IPS DF 6.9 (cell line): Measurements from ENCODE around the gene OR5H15.
"Not testable (repeated sequence)": the region's sequence is repeated elsewhere in the genome, so short reads cannot be mapped to it uniquely, and the experiment has no call there.

Source experiments
- DNase-seq: peaks from one replicate; pipeline ENCODE4 v3.0.0-alpha.2; 2013; ENCODE audit warnings: low read depth, low spot score
- H3K27ac ChIP-seq: one replicate; pipeline ENCODE4 v1.5.1; 2013; ENCODE audit warnings: low read length, control low read depth
- H3K27me3 ChIP-seq: 2 replicates; pipeline ENCODE4 v1.6.1; 2013; ENCODE audit warnings: mild to moderate bottlenecking, low read length; ENCODE audit not compliant: control insufficient read depth, insufficient read depth
- H3K36me3 ChIP-seq: 2 replicates; pipeline ENCODE4 v1.6.1; 2013; ENCODE audit warnings: low read length; ENCODE audit not compliant: control insufficient read depth, insufficient read depth
- H3K4me1 ChIP-seq: 2 replicates; pipeline ENCODE4 v1.6.1; 2013; ENCODE audit warnings: low read length; ENCODE audit not compliant: control insufficient read depth, insufficient read depth
- H3K4me3 ChIP-seq: 2 replicates; pipeline ENCODE4 v1.5.1; 2013; ENCODE audit warnings: mild to moderate bottlenecking, low read length
- H3K9me3 ChIP-seq: 2 replicates; pipeline ENCODE4 v1.6.1; 2013; ENCODE audit warnings: low read length, inconsistent platforms; ENCODE audit not compliant: control insufficient read depth, insufficient read depth
- WGBS: extraction: QIAGEN DNeasy Blood & Tissue Kit; methylation state at CpG from one replicate; pipeline ENCODE4 v1.1.7; 2013; ENCODE audit warnings: mixed read lengths, missing lambda C conversion rate; ENCODE audit not compliant: insufficient read length, insufficient coverage; 5-methylcytosine and 5-hydroxymethylcytosine counted together

The OR5H15 gene

DNA sequence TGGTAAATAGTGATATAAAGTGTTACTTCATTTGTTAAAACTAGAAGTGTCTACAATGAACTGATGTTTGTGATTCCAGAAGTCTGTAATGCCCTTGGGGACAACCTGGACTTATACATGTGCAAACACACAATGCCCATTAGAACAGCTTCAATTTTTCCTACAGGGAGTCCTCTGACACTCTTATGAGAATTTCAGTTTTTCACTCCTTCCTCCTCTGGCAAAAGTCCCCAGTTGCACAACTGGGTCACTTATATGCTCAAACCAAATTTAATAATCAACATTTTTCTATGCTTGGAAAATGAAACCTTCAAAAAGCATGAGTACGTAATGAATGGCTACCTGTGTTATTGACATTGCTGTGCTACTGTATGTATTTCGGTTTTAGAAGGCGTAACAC is at the start of gene OR5H15:
TSS of gene OR5H15 (plus strand) at position 301 of the 400 bp plus-strand sequence. CDS start 2,004 bp downstream, outside the sequence.
- H3K36me3 ChIP-seq, result no peaks in the 10 kb centered on the region
- no peak within 1 kb of the TSS for H3K4me3 ChIP-seq
- no peaks in the 10 kb centered on the region for H3K4me1 ChIP-seq
- no CpG with 5 or more reads among the region's 3 CpGs for WGBS
- no peak within 1 kb of the TSS for H3K27ac ChIP-seq
- no peaks in the 10 kb centered on the region for H3K27me3 ChIP-seq
- no peak for DNase-seq
- H3K9me3 ChIP-seq, result no peaks in the 10 kb centered on the region

DNA sequence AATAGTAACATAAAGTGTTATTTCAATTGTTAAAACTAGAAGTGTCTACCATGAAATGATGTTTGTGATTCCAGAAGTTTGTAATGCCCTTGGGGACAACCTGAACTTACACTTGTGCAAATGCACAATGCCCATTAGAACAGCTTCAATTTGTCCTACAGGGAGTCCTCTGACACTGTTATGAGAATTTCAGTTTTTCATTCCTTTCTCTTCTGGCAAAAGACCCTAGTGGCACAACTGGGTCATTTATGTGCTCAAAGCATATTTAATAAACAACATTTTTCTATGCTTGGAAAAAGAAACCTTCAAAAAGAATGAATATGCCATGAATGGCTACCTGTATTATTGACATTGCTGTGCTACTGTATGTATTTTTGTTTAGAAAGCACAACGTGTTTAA is 36.1 kb upstream of the OR5H15 start, which contains the start of gene OR5H1:
TSS of gene OR5H1 (plus strand) at position 301 of the 400 bp plus-strand sequence. CDS start 1,977 bp downstream, outside the sequence.
- no peak for DNase-seq
- no CpG with 5 or more reads among the region's 1 CpG for WGBS
- H3K27ac ChIP-seq, result no peak within 1 kb of the TSS

DNA sequence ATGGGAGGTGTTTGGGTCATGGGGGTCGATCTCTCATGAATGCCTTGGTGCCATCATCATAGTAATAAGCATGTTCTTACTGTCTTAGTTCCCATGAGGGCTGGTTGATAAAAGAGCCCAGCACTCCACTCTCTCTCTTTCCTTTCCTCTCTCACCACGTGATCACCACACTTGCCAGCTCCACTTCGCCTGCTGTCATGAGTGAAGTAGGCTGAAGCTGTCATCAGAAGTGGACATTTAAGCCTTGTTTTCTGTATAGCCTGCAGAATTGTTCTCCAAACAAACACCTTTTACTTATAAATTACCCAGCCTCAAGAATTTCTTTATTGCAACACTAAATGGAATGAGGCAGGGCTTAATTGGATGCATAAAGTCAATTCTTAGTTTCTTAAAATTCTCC is 29.9 kb upstream of the OR5H15 start:
- H3K4me3 ChIP-seq, result no peak overlapping the region
- no peaks in the 10 kb centered on the region for H3K4me1 ChIP-seq
- no peaks in the 10 kb centered on the region for H3K27me3 ChIP-seq
- H3K27ac ChIP-seq, result no peak overlapping the region
- no CpG with 5 or more reads among the region's 3 CpGs for WGBS
- no peaks in the 10 kb centered on the region for H3K36me3 ChIP-seq
- no peak for DNase-seq
- no peaks in the 10 kb centered on the region for H3K9me3 ChIP-seq

More for the DNA sequence above, 36.1 kb upstream of the OR5H15 start, which contains the start of gene OR5H1:
- no peaks in the 10 kb centered on the region for H3K36me3 ChIP-seq
- no peaks in the 10 kb centered on the region for H3K9me3 ChIP-seq
- H3K27me3 ChIP-seq, result no peaks in the 10 kb centered on the region
- H3K4me1 ChIP-seq, result no peaks in the 10 kb centered on the region
- no peak within 1 kb of the TSS for H3K4me3 ChIP-seq

DNA sequence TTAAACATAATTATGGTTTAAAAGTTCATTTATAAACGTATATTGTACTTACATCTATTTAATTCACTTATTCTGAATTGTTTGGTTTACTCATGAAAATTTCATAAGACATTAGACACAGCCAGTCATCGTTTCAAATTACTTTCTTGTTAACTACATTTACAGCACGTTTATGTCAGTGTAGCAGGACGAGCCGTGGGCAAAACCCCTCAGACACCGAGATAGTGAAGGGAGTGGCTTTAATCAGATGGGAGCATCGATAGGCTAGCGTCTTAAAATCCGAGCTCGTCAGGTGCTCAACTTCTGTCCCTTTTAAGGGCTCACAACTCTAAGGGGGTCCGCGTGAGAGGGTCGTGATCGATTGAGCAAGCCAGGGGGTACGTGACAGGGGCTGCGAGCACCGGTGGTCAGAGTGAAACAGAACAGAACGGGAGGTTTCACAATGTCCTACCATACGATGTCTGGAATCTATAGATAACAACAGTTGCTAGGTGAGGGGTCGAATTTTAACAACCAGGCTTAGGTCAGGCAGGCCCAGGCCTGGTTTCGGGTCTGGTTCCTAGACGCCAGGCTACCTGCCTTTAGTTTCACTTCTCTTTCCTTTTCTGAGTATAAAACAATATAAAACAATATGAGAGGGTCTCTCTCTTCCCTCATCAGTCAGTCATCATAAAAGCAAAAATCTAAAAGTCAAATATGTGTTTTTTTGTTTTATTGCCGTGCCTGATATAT is 28.5 kb upstream of the OR5H15 start:
- H3K27ac ChIP-seq, H3K36me3 ChIP-seq, H3K4me3 ChIP-seq, DNase-seq, H3K27me3 ChIP-seq, H3K4me1 ChIP-seq, H3K9me3 ChIP-seq: not testable (repeated sequence)
- no CpG with 5 or more reads among the region's 23 CpGs for WGBS

DNA sequence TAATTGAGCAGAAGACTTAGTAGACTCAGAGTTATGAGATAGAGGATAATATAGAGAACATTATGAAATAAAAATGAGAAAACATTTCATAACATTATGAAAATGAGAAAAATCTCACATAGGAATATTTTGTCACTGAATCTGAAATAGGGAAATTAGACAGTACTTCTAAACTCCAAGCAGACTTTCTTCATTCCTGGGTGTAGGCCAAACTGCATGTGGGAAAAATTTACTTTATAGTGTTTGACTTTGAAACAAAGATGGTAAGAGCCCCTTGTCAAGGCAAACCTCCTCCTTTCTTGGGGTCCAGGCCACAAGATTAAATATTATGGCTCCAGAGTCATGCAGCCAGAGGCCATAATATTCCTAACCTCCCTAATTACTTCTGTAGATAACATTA is 26.0 kb upstream of the OR5H15 start:
- Histone ChIP-seq H3K36me3 (no peaks in the 10 kb centered on the region), H3K27me3 (no peaks in the 10 kb centered on the region), H3K9me3 (no peaks in the 10 kb centered on the region), H3K4me3 (no peak overlapping the region), H3K27ac (no peak overlapping the region), H3K4me1 (no peaks in the 10 kb centered on the region)
- DNase-seq, result no peak

DNA sequence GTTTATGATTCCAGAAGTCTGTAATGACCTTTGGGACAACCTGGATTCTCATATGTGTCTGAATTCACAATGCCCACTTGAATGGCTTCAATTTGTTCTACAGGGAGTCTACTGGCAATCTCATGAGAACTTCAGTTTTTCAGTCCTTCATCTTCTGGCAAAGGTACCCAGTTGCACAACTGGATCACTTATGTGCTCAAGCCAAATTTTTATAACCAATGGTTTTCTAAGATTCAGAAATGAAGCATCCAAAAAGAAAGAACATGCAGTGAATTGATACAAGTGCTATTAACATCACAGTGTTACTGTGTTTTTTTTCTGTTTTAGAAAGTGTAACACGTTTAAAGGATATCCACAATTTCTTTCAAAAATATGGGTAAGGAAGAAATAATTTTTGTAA is 19.3 kb upstream of the OR5H15 start, which contains the start of gene OR5H14:
TSS of gene OR5H14 (plus strand) at position 301 of the 400 bp plus-strand sequence. CDS start 1,907 bp downstream, outside the sequence.
- Histone ChIP-seq H3K36me3 (no peaks in the 10 kb centered on the region), H3K4me3 (no peak within 1 kb of the TSS), H3K4me1 (no peaks in the 10 kb centered on the region), H3K27me3 (no peaks in the 10 kb centered on the region), H3K27ac (no peak within 1 kb of the TSS), H3K9me3 (no peaks in the 10 kb centered on the region)
- DNase-seq, result no peak
- no CpG with 5 or more reads among the region's 1 CpG for WGBS

DNA sequence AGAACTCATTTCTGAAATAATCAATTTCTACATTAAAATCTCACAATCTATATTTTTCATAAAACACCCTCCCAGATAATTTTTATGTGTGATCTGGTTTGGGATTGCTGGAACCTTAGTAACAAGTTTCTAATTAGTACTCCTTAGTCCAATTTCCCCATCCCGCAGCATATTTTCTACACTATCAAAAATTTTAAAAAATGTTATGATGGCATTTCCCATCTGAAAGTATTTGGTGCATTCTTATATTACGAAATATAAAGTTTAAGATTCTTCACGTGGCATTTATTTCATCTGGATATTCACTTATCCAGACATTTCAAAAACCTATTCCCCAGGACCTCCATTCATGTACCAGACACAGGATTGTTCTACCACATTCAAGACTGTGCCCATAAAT is 17.7 kb upstream of the OR5H15 start:
- Histone ChIP-seq H3K36me3 (no peaks in the 10 kb centered on the region), H3K4me1 (no peaks in the 10 kb centered on the region), H3K27me3 (no peaks in the 10 kb centered on the region), H3K4me3 (no peak overlapping the region), H3K9me3 (no peaks in the 10 kb centered on the region), H3K27ac (no peak overlapping the region)
- WGBS, result no CpG with 5 or more reads among the region's 3 CpGs
- no peak for DNase-seq

DNA sequence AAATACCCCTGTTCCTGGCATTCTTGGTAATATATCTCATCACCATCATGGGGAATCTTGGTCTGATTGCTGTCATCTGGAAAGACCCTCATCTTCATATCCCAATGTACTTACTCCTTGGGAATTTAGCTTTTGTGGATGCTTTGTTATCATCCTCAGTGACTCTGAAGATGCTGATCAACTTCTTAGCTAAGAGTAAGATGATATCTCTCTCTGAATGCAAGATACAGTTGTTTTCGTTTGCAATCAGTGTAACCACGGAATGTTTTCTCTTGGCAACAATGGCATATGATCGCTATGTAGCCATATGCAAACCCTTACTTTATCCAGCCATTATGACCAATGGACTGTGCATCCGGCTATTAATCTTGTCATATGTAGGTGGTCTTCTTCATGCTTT is 17.0 kb upstream of the OR5H15 start:
- H3K4me1 ChIP-seq, DNase-seq, H3K27me3 ChIP-seq, H3K9me3 ChIP-seq, H3K27ac ChIP-seq, H3K36me3 ChIP-seq, H3K4me3 ChIP-seq: not testable (repeated sequence)
- WGBS, result no CpG with 5 or more reads among the region's 4 CpGs

DNA sequence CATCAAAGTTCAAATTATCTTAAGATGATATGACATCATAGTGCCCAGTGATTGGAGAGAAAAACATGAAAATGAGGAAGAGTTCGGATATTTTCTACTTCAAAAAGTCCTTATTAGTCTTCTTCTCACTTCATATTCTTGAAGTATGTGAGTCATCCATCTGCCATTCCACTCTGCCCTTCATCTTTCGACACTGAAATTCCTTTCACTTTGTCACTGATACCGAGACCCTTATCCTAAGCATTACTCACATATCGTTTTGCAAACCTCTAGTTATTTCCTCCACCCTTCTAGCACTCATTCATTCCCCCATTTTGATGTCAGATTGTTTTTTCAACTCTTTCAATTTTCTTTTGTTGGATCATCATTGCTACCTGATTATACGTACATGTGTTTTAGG is 15.3 kb upstream of the OR5H15 start:
- Histone ChIP-seq H3K27ac (no peak overlapping the region), H3K27me3 (no peaks in the 10 kb centered on the region), H3K9me3 (no peaks in the 10 kb centered on the region), H3K4me1 (no peaks in the 10 kb centered on the region), H3K36me3 (no peaks in the 10 kb centered on the region), H3K4me3 (no peak overlapping the region)
- no peak for DNase-seq
- no CpG with 5 or more reads among the region's 5 CpGs for WGBS

DNA sequence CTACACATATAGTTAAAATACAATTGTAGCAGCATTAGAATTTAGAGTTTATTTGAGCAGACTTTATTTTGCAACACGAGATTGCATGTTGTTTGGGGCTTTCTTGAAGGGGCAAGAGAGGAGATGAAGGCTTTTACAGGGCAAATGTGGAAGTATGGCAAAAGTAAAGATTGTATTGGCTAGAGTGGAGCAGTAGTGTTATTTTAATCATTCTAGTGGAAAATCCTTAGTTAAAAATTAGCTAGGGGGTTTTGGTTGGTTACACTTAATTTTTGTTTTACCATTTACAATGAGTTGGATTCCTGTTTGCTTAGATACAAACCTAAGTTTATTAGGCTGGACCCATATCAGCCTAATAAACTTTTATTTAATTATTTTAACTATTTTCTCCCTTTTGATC is 4.6 kb downstream of the OR5H15 start:
- no peaks in the 10 kb centered on the region for H3K27me3 ChIP-seq
- no peak overlapping the region for H3K4me3 ChIP-seq
- no CpG with 5 or more reads among the region's 1 CpG for WGBS
- H3K4me1 ChIP-seq, result no peaks in the 10 kb centered on the region
- no peaks in the 10 kb centered on the region for H3K9me3 ChIP-seq
- H3K27ac ChIP-seq, result no peak overlapping the region
- DNase-seq, result no peak
- H3K36me3 ChIP-seq, result no peaks in the 10 kb centered on the region

DNA sequence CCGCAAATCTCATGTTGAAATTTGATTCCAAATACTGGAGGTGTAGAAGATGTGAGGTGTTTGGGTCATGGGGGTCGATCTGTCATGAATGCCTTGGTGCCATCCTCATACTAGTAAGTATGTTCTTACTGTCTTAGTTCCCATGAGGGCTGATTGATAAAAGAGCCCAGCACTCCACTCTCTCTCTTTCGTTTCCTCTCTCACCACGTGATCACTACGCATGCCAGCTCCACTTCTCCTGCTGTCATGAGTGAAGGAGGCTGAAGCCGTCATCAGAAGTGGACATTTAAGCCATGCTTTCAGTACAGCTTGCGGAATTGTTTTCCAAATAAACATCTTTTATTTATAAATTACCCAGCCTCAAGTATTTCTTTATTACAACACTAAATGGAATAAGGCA is 6.1 kb downstream of the OR5H15 start:
- DNase-seq, result no peak
- Histone ChIP-seq H3K4me3 (no peak overlapping the region), H3K27me3 (no peaks in the 10 kb centered on the region), H3K36me3 (no peaks in the 10 kb centered on the region), H3K9me3 (no peaks in the 10 kb centered on the region), H3K27ac (no peak overlapping the region), H3K4me1 (no peaks in the 10 kb centered on the region)
- WGBS, result no CpG with 5 or more reads among the region's 7 CpGs
